GM12892 (cell line): ENCODE measurements around the gene HOXB6.

ENCODE experiments used
- POLR2AphosphoS5 ChIP-seq: IDR thresholded peaks from 2 replicates; pipeline ENCODE4 v1.6.1; 2011; ENCODE audit warnings: low read depth, low read length, control low read depth
- TAF1 ChIP-seq: IDR thresholded peaks from 2 replicates; pipeline ENCODE4 v1.6.1; 2011; ENCODE audit warnings: low read depth, mild to moderate bottlenecking, control low read depth, low read length, borderline replicate concordance

GRCh38 chr17:48618256-48618896 is 13.6 kb upstream of the HOXB6 start:
- TF ChIP-seq TAF1 (no peak), POLR2AphosphoS5 (no peak)
